Endothelial cell of umbilical vein (primary cell): ENCODE results near the gene RPS6KL1. TPM values are rescaled to one million over a fixed set of nuclear protein-coding genes. Genes with fewer than 3 reads are reported as not detected.
A peak's percentile ranks its signal among the peaks of the same experiment; 100 is the strongest.
"Not testable (repeated sequence)": the region's sequence is repeated elsewhere in the genome, so short reads cannot be mapped to it uniquely, and the experiment has no call there.

ENCODE experiments used
- BruUV-seq: library from RNA; stranded (reverse); fragments of 400-500 nt; replicated peaks from 2 replicates; lab custom pipeline; 2021; lab: Mats Ljungman, UMichigan
- CTCF ChIA-PET: fragments of 300-600, 350-600 bp; sonication (Branson Sonifier 250); formaldehyde crosslinking; loops from one replicate; lab custom pipeline; 2021; ENCODE audit warnings: antibody characterized with exemption, inconsistent platforms; lab: Charles Lee
- POLR2A ChIA-PET: fragments of 300-600, 350-600 bp; sonication (Branson Sonifier 250); formaldehyde crosslinking; loops from one replicate; lab custom pipeline; 2021; ENCODE audit warnings: antibody characterized with exemption, inconsistent platforms; lab: Charles Lee
- DNase-seq: peaks from one replicate; pipeline ENCODE4 v3.0.0-alpha.2; 2011; ENCODE audit warnings: low read depth, low spot score
- FAIRE-seq: peaks from 2 replicates; lab custom pipeline; 2011; peaks lifted over from hg19 to GRCh38; lab: Jason Lieb, UNC
- H2AFZ ChIP-seq: 2 replicates; pipeline ENCODE4 v1.6.0; 2012; ENCODE audit warnings: low read depth, low read length, control low read depth, inconsistent platforms
- H3K27ac ChIP-seq: 2 replicates; pipeline ENCODE4 v1.5.1; 2011; ENCODE audit warnings: low read depth, mild to moderate bottlenecking, control low read depth, low read length, moderate library complexity; ENCODE audit not compliant: insufficient read depth
- H3K27me3 ChIP-seq, 2 experiments: 2 replicates each; pipeline versions ENCODE4 v1.6.0 to v1.6.1; 2011; ENCODE audit warnings: low read length in 2 of 2, mixed read lengths in 1 of 2; ENCODE audit not compliant: control insufficient read depth in 2 of 2, insufficient read depth in 2 of 2
- H3K36me3 ChIP-seq, 2 experiments: 2 replicates in 1 of 2; 3 replicates in 1 of 2; pipeline ENCODE4 v1.5.1; 2011; ENCODE audit warnings: low read length in 2 of 2, mild to moderate bottlenecking in 1 of 2, moderate library complexity in 1 of 2; ENCODE audit not compliant: control insufficient read depth in 2 of 2, insufficient read depth in 2 of 2; ENCODE audit errors: extremely low read depth in 1 of 2
- H3K4me1 ChIP-seq: 3 replicates; pipeline ENCODE4 v1.5.1; 2011; ENCODE audit warnings: mild to moderate bottlenecking, low read length; ENCODE audit not compliant: control insufficient read depth, insufficient read depth; ENCODE audit errors: extremely low read depth
- H3K4me2 ChIP-seq: 2 replicates; pipeline ENCODE4 v1.6.1; 2011; ENCODE audit warnings: low read length, control low read depth, mixed read lengths; ENCODE audit not compliant: insufficient read depth
- H3K4me3 ChIP-seq, 3 experiments: fragments of 200-600 bp in 1 of 3; sonication (generic), shearing (Covaris generic) in 1 of 3; replicated peaks in 1 of 3; 2 replicates each; pipeline ENCODE4 v1.5.1; 2011 to 2016; ENCODE audit warnings: control low read depth in 3 of 3, low read length in 3 of 3, mild to moderate bottlenecking in 2 of 3, inconsistent platforms in 1 of 3, low read depth in 1 of 3, moderate library complexity in 1 of 3; ENCODE audit not compliant: insufficient read depth in 1 of 3
- H3K79me2 ChIP-seq: 2 replicates; pipeline ENCODE4 v1.6.0; 2012; ENCODE audit warnings: low read length, inconsistent platforms; ENCODE audit not compliant: control insufficient read depth, insufficient read depth
- H3K9ac ChIP-seq: replicated peaks from 2 replicates; pipeline ENCODE3; 2011; ENCODE audit warnings: low read length, control low read depth; ENCODE audit not compliant: insufficient read depth; ENCODE audit errors: extremely low read depth
- H3K9me1 ChIP-seq: replicated peaks from 3 replicates; pipeline ENCODE4 v1.6.0; 2011; ENCODE audit warnings: mild to moderate bottlenecking, low read length; ENCODE audit not compliant: control insufficient read depth, insufficient read depth; ENCODE audit errors: extremely low read depth
- H3K9me3 ChIP-seq: replicated peaks from 2 replicates; pipeline ENCODE4 v1.5.1; 2012; ENCODE audit warnings: low read length, inconsistent platforms; ENCODE audit not compliant: control insufficient read depth, insufficient read depth
- H4K20me1 ChIP-seq: replicated peaks from 2 replicates; pipeline ENCODE3; 2011; ENCODE audit warnings: mild to moderate bottlenecking, low read length; ENCODE audit not compliant: control insufficient read depth, insufficient read depth; ENCODE audit errors: extremely low read depth
- CTCF ChIP-seq, 2 donors: IDR thresholded peaks; 1 replicate in 1 of 2; 2 replicates in 1 of 2; pipeline ENCODE4 v1.5.1; 2011; ENCODE audit warnings: low read length in 2 of 2, mild to moderate bottlenecking in 2 of 2, moderate library complexity in 2 of 2, control low read depth in 1 of 2, inconsistent platforms in 1 of 2, low read depth in 1 of 2; ENCODE audit not compliant: insufficient read depth in 1 of 2; ENCODE audit errors: extremely low read depth in 1 of 2
- EZH2 ChIP-seq: IDR thresholded peaks from 2 replicates; pipeline ENCODE4 v1.6.1; 2012; ENCODE audit warnings: borderline replicate concordance, low read depth, mild to moderate bottlenecking, moderate library complexity, low read length, inconsistent platforms; ENCODE audit not compliant: severe bottlenecking
- FOS ChIP-seq: IDR thresholded peaks from 2 replicates; pipeline ENCODE4 v1.6.1; 2011; ENCODE audit warnings: mild to moderate bottlenecking, low read length, moderate library complexity, borderline replicate concordance; ENCODE audit not compliant: insufficient read depth
- GATA2 ChIP-seq: IDR thresholded peaks from 2 replicates; pipeline ENCODE4 v1.7.0; 2011; ENCODE audit warnings: low read depth, mild to moderate bottlenecking, moderate library complexity, mixed read lengths, low read length; ENCODE audit not compliant: insufficient read length, insufficient read depth
- JUN ChIP-seq: IDR thresholded peaks from 2 replicates; pipeline ENCODE4 v1.6.1; 2011; ENCODE audit warnings: borderline replicate concordance, low read depth; ENCODE audit not compliant: insufficient read length, insufficient read depth
- MAX ChIP-seq: IDR thresholded peaks from 2 replicates; pipeline ENCODE4 v1.6.1; 2011; ENCODE audit not compliant: insufficient read depth, insufficient read length
- MYC ChIP-seq: IDR thresholded peaks from one replicate; pipeline ENCODE4 v1.6.1; 2011; ENCODE audit warnings: mild to moderate bottlenecking, low read depth, low read length
- POLR2A ChIP-seq: IDR thresholded peaks from 2 replicates; pipeline ENCODE4 v1.6.1; 2012; ENCODE audit warnings: low read depth, mild to moderate bottlenecking, control low read depth, low read length
- POLR2AphosphoS5 ChIP-seq: IDR thresholded peaks from 2 replicates; pipeline ENCODE4 v1.6.1; 2012; ENCODE audit warnings: low read depth, mild to moderate bottlenecking, control low read depth, low read length, moderate library complexity; ENCODE audit not compliant: insufficient read depth
- dilution Hi-C: fragments of 300-500 bp; cut with MboI; formaldehyde crosslinking; loops from one replicate; pipeline ENCODE4 v1.15.0; 2019; ENCODE audit warnings: low sequenced_read_pairs; ENCODE audit not compliant: extremely low pct_ligation_motif_present
- intact Hi-C: fragments of 100-400 bp; cut with micrococcal nuclease; formaldehyde crosslinking; loops from one replicate; pipeline ENCODE4 v1.10.0; 2022
- polyA plus RNA-seq, 4 experiments: library from polyadenylated mRNA; depleted of rRNA in 3 of 4; stranded (reverse) in 3 of 4; unstranded in 1 of 4; fragments of >200 nt; gene quantifications; 2 replicates each; pipeline versions ENCODE4 v1.2.1 to v1.2.3, GENCODE V29; 2011 to 2012; ENCODE audit warnings: missing spikeins in 1 of 4
- total RNA-seq: library from RNA; stranded (reverse); gene quantifications from 2 replicates; pipeline ENCODE4 v1.2.3, GENCODE V29; 2021

The RPS6KL1 gene
- total and polyA plus RNA-seq, 2 donors (not counting 3 experiments of a cell fraction or from before 2014, with no cell fraction given) = 10.2 to 23.8 TPM

GRCh38 chr14:74932401-74932901 is 9.4 kb upstream of the RPS6KL1 start:
- FAIRE-seq (peak; percentile 93), DNase-seq (peak; percentile 93)
- no peaks in the 10 kb centered on the region for H3K9me1 ChIP-seq
- TF ChIP-seq POLR2AphosphoS5 (peak; percentile 72), FOS (peak; percentile 76), CTCF (IDR thresholded peaks at IDR 0.05; ENCODE audit: extremely low read depth in 1 of 2, insufficient read depth in 1 of 2, low read depth in 1 of 2, low read length in 2 of 2) (no peak), EZH2 (no peak), JUN (peak; percentile 37), GATA2 (no peak), MYC (no peak), MAX (no peak), POLR2A (no peak)
- H4K20me1 ChIP-seq = no peaks in the 10 kb centered on the region
- H3K79me2 ChIP-seq = no peaks in the 10 kb centered on the region
- H3K36me3 ChIP-seq = no peaks in the 10 kb centered on the region
- H3K27ac ChIP-seq = peak overlapping the region; percentile 48
- peak overlapping the region; percentile 30 for H2AFZ ChIP-seq
- no TSS peak for BruUV-seq
- intact Hi-C loops (loop anchor here (1.0 kb wide), 1 partner anchor 8 kb away; no protein-coding TSS in a partner anchor), dilution Hi-C loops (no loop called here)
- POLR2A ChIA-PET = interaction anchor here (0.5 to 1.3 kb wide), 2 partner anchors 10 to 363 kb away, joined by 4 to 5 read pairs; partner anchors contain the start of gene RPS6KL1
- no peaks in the 10 kb centered on the region for H3K9me3 ChIP-seq
- CTCF ChIA-PET = interaction anchor here (0.6 to 2.0 kb wide), 6 partner anchors 8 to 156 kb away, joined by 3 to 18 read pairs (median 8); partner anchors contain the start of gene RPS6KL1
- H3K4me1 ChIP-seq = peaks cover 7% of the 10 kb centered on the region
- H3K4me3 ChIP-seq = no peak overlapping the region
- H3K9ac ChIP-seq = no peak overlapping the region
- H3K4me2 ChIP-seq = peak overlapping the region; percentile 52
- no peaks in the 10 kb centered on the region for H3K27me3 ChIP-seq

- intact Hi-C loops = loop anchor here (1.0 kb wide), 1 partner anchor 9 kb away; no protein-coding TSS in a partner anchor
- BruUV-seq = not testable (repeated sequence)
Observed at GRCh38 chr14:74931744-74932143, 8.7 kb upstream of the RPS6KL1 start.

More at GRCh38 chr14:74931744-74932143, 8.7 kb upstream of the RPS6KL1 start:
- FAIRE-seq, H3K79me2 ChIP-seq, H3K9me1 ChIP-seq, H3K4me1 ChIP-seq, dilution Hi-C loops, H3K9ac ChIP-seq, H3K36me3 ChIP-seq, H2AFZ ChIP-seq, H3K27me3 ChIP-seq, H4K20me1 ChIP-seq, DNase-seq, H3K4me2 ChIP-seq, H3K9me3 ChIP-seq, H3K4me3 ChIP-seq: not testable (repeated sequence)
- H3K27ac ChIP-seq = peak overlapping the region; percentile 25
- POLR2A ChIA-PET = interaction anchor here (0.5 to 1.3 kb wide), 2 partner anchors 9 to 364 kb away, joined by 4 to 5 read pairs; partner anchors contain the start of gene RPS6KL1
- CTCF ChIA-PET = interaction anchor here (0.9 to 3.5 kb wide), 6 partner anchors 9 to 157 kb away, joined by 3 to 18 read pairs (median 10); partner anchors contain the start of gene RPS6KL1
